ENCODE measurements around the gene TSPAN4. TPM values are rescaled to one million over a fixed set of nuclear protein-coding genes. Genes with fewer than 3 reads are reported as not detected.

TSPAN4 gene
- total and polyA plus RNA-seq, 8 donors: 10.5 to 116 (median 28.4) TPM

- peaks cover 0 to 4% (median 0%) of the 10 kb centered on the region in 4 donors for H3K36me3 ChIP-seq
Observed at GRCh38 chr11:854601-855329, 12.1 kb downstream of the TSPAN4 start.

DNA sequence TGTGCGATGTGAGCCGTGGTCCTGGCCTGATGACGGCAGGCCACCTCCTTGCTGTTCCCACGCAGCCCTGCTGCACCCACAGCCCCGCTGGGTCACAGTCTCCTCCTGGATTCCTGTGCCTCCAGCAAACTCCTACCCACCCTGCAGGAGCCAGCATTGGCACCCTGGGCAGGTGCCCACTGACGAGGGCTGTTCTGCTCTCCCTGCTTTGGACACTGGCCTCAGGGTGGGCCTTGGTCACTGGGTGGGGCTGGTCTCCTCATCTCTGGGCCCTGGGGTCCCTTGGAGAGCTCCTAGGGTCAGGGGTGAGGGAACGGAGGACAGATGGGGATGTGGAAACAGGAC lies 12.7 kb downstream of the TSPAN4 start:
- intact Hi-C loops (cut with DNase I; ENCODE audit: low total_unique reads): no loop called here
- H3K27ac ChIP-seq: no peak overlapping the region

More at GRCh38 chr11:854601-855329, 12.1 kb downstream of the TSPAN4 start:
- Histone ChIP-seq H3K27ac (no peak overlapping the region), H3K27me3 (peaks cover 0 to 15% (median 12%) of the 10 kb centered on the region in 3 donors), H3K4me1 (peaks cover 14 to 39% (median 29%) of the 10 kb centered on the region in 4 donors), H3K4me3 (no peak overlapping the region), H3K9me3 (no peaks in the 10 kb centered on the region)
- DNase-seq: no peak
- intact Hi-C loops (cut with DNase I; ENCODE audit: low total_unique reads): no loop called here
- TF ChIP-seq EP300 (IDR thresholded peaks at IDR 0.05): no peak
- TF ChIP-seq, protein P1, sequence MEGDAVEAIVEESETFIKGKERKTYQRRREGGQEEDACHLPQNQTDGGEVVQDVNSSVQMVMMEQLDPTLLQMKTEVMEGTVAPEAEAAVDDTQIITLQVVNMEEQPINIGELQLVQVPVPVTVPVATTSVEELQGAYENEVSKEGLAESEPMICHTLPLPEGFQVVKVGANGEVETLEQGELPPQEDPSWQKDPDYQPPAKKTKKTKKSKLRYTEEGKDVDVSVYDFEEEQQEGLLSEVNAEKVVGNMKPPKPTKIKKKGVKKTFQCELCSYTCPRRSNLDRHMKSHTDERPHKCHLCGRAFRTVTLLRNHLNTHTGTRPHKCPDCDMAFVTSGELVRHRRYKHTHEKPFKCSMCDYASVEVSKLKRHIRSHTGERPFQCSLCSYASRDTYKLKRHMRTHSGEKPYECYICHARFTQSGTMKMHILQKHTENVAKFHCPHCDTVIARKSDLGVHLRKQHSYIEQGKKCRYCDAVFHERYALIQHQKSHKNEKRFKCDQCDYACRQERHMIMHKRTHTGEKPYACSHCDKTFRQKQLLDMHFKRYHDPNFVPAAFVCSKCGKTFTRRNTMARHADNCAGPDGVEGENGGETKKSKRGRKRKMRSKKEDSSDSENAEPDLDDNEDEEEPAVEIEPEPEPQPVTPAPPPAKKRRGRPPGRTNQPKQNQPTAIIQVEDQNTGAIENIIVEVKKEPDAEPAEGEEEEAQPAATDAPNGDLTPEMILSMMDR (IDR thresholded peaks at IDR 0.05): no peak
- TF ChIP-seq POLR2AphosphoS5 (IDR thresholded peaks at IDR 0.05): no peak
- no peak for TF ChIP-seq POLR2A (IDR thresholded peaks at IDR 0.05)
- WGBS, 5 donors: 82 to 92% (median 87%) methylated on average over 6 to 20 of the region's 20 CpGs

GRCh38 chr11:855796-856195 lies 13.1 kb downstream of the TSPAN4 start:
- intact Hi-C loops (cut with DNase I; ENCODE audit: low total_unique reads): no loop called here

More for the DNA sequence above, 12.7 kb downstream of the TSPAN4 start:
- Histone ChIP-seq H3K4me1 (peaks cover 15 to 39% (median 29%) of the 10 kb centered on the region in 4 donors), H3K9me3 (no peaks in the 10 kb centered on the region), H3K4me3 (no peak overlapping the region), H3K27me3 (peaks cover 0 to 10% (median 7%) of the 10 kb centered on the region in 3 donors), H3K36me3 (peaks cover 0 to 4% (median 0%) of the 10 kb centered on the region in 4 donors)
- no peak for DNase-seq
- 78 to 90% (median 88%) methylated on average over 2 to 7 of the region's 7 CpGs for WGBS, 5 donors
- no peak for TF ChIP-seq POLR2A (IDR thresholded peaks at IDR 0.05)
- TF ChIP-seq, protein P1 (IDR thresholded peaks at IDR 0.05): no peak
- TF ChIP-seq EP300 (IDR thresholded peaks at IDR 0.05): no peak
- no peak for TF ChIP-seq POLR2AphosphoS5 (IDR thresholded peaks at IDR 0.05)

GRCh38 chr11:856397-856796 lies 13.7 kb downstream of the TSPAN4 start:
- TF ChIP-seq POLR2AphosphoS5 (IDR thresholded peaks at IDR 0.05): no peak
- TF ChIP-seq, protein P1 (IDR thresholded peaks at IDR 0.05): no peak
- no peak for TF ChIP-seq EP300 (IDR thresholded peaks at IDR 0.05)
- TF ChIP-seq POLR2A (IDR thresholded peaks at IDR 0.05): no peak
- DNase-seq: no peak
- Histone ChIP-seq H3K9me3 (no peaks in the 10 kb centered on the region), H3K4me1 (peaks cover 11 to 30% (median 21%) of the 10 kb centered on the region in 4 donors), H3K27me3 (no peaks in the 10 kb centered on the region), H3K4me3 (no peak overlapping the region), H3K36me3 (peaks cover 0 to 4% (median 0%) of the 10 kb centered on the region in 4 donors), H3K27ac (no peak overlapping the region)
- WGBS, 5 donors: 66 to 94% (median 77%) methylated on average over 3 to 8 of the region's 8 CpGs
- intact Hi-C loops (cut with DNase I; ENCODE audit: low total_unique reads): no loop called here

More at GRCh38 chr11:855796-856195, 13.1 kb downstream of the TSPAN4 start:
- Histone ChIP-seq H3K4me3 (no peak overlapping the region), H3K9me3 (no peaks in the 10 kb centered on the region), H3K27me3 (peaks cover 0 to 5% (median 2%) of the 10 kb centered on the region in 3 donors), H3K27ac (no peak overlapping the region), H3K36me3 (peaks cover 0 to 4% (median 0%) of the 10 kb centered on the region in 4 donors), H3K4me1 (peaks cover 11 to 36% (median 27%) of the 10 kb centered on the region in 4 donors)
- TF ChIP-seq POLR2A (IDR thresholded peaks at IDR 0.05) (no peak), EP300 (IDR thresholded peaks at IDR 0.05) (no peak), POLR2AphosphoS5 (IDR thresholded peaks at IDR 0.05) (no peak)
- TF ChIP-seq, protein P1 (IDR thresholded peaks at IDR 0.05): no peak
- WGBS, 5 donors: 78 to 89% (median 84%) methylated on average over 7 to 12 of the region's 12 CpGs
- DNase-seq: no peak

Data from stomach (tissue), 9 donors.